NCI-H82 (cell line): ENCODE measurements around the gene SART1.
A peak's percentile ranks its signal among the peaks of the same experiment; 100 is the strongest.
"Not testable (repeated sequence)": the region's sequence is repeated elsewhere in the genome, so short reads cannot be mapped to it uniquely, and the experiment has no call there.

Experiments
- DNase-seq: peaks from one replicate; lab custom pipeline; 2025; lab: John Stamatoyannopoulos, UW

The SART1 gene

DNA sequence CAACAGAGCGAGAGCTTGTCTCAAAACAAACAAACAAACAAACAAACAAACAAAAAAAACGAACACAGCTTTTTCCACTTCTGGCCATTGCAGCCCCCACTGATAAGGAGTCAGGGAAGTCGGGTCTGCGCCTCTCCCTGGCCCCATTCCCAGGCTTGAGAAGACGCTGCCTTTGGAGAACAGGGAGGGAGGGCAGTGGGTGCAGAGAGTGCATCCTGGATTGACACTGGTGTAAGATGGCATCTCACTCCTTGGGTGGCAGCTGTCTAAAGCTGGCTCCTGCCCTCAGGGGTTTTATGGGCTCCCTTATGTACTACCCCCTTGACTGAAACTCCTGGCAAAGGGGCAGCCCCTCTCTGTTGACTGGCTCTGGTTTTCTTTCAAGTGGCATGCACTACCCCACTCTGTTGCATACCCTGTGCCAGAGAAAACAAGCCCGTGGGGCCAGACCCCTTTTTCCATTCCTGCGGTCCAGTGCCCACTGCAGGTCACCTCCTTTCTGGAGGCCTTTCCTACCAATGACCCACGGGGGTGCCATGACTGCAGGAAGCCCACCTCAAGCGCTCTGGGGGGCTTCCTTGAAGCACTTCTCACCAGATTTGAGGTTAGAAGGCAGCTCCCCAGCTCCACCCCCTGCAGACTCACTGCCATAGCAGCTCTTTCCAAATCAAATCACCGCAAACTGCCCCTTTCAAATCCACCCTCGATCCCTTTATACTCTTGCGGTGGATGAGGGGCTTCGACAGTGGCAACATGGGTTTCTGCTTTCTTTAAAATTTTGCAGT, 29.6 kb upstream of the SART1 start:
- DNase-seq: no peak

DNA sequence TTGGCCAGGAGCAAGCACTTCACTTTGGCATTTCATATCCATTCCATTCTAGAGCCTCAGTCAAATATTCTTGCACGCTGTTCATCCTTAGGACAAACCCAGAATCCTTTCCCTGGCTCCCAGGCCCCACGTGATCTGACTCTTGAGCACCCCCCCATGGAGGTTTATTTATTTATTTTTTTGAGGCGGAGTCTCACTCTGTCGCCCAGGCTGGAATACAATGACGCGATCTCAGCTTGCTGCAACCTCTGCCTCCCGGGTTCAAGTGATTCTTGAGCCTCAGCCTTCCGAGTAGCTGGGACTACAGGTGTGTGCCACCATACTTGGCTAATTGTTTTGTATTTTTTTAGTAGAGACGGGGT, 29.0 kb upstream of the SART1 start:
- DNase-seq: peak; percentile 64

DNA sequence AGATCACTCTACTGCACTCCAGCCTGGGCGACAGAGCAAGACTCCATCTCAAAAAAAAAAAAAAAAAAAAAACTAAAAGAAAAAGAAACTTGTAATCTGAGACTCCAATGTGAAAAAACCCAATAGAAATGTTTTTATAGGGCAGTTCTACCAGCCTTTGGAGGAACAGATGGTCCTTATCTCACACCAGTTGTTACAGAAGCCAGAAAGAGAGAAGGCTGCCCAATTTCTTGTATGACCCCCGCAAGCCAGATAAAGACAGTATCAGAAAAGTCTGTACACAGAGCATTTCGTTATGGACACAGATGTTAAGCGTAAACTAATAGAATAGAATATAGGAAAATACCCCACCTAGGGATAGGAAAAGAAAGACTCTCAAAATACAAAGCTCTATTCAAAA, 27.5 kb upstream of the SART1 start:
- DNase-seq: no peak

DNA sequence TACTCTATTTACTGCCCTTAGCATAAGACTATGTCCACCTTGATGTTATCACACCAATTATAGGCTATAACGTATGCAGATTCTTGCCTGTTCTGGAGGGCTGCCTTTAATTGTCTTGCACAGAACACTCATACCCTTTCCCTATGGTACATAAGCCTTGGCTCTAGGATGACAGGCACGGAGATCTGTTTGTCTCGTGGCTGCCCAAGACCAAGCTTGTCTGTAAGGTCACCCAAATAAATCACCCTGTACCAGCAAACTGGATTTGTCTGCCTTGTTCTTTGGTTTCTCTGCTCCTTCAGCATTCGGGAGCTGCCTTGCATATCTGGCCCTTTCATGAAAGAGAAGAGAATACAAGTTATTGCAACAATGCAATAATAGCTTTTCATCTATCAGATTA, 23.8 kb upstream of the SART1 start:
- DNase-seq: no peak

DNA sequence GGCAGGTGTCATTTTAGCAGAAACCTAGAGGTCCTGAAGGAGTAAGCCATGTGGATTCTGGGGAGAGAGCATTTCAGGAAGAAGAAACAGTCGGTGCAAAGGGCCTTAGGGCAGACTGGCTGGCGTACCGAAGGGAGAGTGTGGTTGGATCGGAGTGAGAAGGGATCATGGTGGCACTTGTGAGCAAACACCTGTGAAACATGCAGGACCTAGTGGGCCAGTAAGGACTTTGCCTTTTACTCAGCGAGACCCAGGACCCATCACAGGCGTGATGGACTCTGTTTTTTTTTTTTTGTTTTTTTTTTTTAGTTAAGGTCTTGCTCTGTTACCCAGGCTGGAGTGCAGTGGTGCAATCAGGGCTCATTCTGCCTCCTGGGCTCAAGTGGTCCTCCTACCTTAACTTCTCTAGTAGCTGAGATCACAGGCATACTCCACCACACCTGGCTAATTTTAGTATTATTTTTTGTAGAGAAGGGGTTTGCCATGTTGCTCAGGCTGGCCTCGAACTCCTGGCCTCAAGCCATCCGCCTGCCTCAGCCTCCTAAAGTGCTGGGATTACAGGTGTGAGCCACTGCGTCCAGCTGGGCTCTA, 19.7 kb upstream of the SART1 start:
- no peak for DNase-seq

DNA sequence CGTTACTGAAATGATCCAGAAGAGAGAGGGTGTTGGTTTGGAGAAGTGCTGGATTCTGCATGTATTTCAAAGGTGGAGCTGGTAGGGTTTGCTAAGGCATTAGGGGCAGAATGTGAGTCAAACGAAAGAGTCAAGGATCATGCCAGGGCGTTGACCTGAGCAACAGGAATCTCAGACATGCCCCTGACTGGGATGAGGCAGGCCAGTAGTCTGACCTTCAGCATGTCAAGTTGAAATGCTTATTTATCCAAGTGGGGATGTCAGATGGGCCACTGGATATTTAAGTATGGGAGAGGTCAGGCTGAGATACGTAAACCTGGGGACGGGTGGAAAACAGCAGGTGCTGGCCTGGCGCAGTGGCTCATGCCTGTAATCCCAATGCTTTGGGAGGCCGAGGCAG, 19.0 kb upstream of the SART1 start:
- no peak for DNase-seq

DNA sequence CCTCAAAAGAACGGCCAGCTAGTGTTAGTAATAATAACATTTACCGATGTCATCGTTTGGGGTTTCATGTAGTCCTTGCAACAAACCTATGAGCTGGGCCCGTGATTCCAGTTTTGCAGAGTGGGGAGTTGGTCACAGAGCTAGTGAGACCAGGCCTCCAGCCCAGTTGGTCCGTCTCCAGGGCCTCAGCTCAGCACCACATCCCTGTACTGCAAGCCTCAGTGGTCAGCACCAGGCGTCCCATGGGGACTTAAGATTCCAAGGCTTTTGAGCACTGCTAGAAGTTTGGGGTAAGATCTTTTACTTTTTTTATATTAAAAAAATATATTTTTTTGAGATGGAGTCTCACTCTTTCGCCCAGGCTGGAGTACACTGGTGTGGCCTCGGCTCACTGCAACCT, 17.3 kb upstream of the SART1 start:
- DNase-seq: no peak

DNA sequence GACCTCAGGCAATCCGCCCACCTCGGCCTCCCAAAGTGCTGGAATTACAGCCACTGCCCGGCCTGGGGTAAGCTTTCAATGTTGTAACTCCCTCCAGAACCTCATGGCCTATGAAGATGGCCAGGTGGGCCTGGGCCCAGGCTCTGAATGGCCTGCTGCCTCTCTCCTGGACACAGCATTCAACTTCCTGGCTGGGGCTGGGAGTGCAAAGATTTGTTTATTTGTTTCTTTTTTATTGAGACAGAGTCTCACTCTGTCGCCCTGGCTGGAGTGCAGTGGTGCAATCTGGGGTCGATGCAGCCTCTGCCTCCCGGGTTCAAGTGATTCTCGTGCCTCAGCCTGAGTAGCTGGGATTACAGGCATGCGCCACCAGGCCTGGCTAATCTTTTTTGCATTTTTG, 16.8 kb upstream of the SART1 start:
- no peak for DNase-seq

DNA sequence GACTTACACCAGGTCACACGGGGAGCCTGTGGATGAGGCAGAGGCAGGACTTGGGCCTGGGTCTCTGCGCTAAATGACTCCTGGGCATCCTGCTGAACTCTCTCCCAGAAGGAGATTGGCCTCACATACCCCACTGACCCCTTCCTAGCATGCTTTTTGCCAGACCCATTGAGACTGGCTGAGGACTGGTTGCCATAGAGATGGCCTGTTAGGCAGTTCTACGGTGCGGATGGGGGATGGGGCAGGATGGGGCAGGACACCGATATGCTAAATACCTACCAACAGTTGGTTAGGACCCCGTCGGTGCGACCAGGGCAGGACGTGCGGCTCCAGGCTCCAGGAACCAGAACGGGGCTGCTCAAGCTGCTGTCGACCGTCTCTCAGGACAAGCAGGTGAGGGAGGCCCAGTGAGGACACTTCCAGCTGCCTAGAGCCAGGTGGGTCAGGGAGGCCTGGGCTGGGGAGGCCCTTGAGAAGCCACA, 16.1 kb upstream of the SART1 start, which contains the start of gene TSGA10IP:
TSGA10IP (plus strand) TSS at position 51 of the 482 bp plus-strand sequence; CDS start at position 247, 196 bp downstream.
- DNase-seq: no peak

DNA sequence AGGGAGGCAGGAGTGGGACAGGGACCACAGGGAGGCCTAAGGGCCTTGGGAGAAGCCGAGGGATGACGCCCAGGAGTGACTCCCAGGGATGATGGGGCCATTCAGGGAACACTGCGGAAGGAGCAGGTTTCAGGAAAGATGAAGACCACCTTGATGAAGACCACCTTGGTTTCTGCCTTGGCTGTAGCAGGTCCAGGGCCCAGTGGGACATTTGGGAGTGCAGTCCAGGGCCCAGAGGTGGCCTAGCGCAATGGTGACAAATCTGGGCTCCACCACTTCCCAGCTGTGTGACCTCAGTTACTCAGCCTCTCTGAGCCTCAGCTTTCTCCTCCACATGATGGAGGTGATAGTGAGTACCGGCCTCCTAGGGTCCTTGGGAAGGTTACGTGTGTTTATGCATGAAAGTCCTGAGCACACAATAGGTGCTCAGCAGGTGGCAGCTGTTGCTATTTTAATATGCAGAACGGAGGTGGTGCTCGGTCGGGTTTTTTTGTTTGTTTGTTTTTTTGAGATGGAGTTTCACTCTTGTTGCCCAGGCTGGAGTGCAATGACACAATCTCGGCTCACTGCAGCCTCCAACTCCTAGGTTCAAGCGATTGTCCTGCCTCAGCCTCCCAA, 15.5 kb upstream of the SART1 start:
- DNase-seq: no peak

DNA sequence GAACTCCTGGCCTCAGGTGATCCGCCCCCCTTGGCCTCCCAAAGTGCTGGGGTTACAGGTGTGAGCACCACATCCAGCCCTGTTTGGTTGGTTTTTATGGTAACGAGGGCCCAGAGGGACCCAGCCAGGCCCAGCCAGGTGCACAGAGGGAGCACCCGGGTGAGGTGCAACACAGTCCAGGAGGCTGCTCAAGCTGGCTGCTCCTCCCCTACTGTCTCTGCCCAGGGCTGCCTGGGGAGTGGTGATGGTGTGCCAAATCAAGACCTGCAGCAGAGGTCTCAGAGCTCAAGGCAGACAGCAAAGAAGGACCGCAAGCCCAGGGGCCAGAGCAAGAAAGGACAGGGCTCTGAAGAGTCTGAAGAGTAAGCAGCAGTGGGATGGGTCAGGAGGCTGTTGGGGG, 14.9 kb upstream of the SART1 start:
- no peak for DNase-seq

DNA sequence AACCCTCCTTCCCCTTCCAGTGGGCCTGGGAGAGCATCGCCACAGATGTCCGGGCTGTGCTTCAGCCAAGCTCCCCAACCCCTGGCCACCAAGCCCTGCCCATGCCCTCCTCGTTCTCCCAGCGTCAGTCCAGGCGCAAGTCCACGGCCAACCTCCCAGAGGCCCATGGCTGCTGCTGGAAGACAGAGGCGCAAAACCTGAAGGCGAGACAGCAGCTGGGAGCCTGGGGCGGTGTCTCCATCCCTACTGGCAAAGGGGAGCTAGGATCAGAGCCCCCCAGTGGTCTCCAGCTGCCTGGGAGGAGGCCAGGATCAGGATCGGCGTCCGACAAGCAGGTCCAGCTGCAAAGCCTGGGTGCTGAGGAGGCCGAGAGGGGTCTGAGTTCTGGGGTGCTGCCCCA, 14.4 kb upstream of the SART1 start:
- DNase-seq: no peak

DNA sequence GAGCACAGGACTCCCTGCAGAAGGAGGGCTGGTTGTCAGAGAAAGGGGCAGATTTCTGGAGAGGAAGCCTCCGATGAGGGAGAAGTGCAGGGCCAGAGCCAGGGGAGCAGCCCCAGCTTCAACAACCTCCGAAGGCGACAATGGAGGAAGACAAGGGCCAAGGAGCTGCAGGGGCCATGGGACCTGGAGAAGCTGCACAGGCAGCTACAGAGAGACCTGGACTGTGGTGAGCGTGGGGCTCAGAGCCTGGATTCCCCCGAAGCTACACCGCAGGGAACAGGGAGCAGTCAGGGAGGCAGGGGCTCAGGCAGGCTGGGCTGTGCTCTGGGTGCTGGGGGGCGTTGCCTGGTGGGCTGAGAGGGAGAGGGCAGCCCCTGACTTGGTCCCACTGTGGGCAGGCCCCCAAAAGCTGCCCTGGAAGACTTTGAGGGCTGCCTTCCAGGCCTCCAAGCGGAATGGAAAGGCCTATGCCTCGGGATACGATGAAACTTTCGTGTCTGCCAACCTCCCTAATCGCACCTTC, 13.9 kb upstream of the SART1 start:
- no peak for DNase-seq

DNA sequence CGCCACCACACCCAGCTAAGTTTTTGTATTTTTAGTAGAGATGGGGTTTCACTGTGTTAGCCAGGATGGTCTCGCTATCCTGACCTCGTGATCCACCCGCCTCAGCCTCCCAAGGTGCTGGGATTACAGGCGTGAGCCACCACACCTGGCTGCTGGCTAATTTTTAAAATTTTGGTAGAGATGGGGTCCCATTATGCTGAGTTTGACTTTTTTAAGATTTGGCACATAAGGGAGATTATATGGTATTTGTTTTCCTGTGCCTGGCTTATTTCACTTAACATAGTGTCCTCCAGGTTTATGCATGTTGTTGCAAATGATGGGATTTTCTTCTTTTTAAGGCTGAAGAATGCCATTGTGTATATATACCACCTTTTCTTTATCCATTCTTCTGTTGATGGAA, 10.8 kb upstream of the SART1 start:
- DNase-seq: not testable (repeated sequence)

DNA sequence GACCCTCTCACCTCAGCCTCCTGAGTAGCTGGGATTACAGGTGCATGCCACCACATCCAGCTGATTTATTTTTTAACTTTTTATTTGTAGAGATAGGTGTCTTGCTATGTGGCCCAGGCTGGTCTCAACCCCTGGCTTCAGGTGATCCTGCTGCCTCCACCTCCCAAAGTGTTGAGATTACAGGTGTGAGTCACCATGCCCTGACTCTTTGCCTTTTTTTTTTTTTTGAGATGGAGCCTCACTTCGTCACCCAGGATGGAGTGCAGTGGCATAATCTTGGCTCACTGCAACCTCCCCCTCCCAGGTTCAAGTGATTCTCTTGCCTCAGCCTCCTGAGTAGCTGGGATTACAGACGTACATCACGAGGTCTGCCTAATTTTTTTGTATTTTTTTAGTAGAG, 9.9 kb upstream of the SART1 start:
- not testable (repeated sequence) for DNase-seq

DNA sequence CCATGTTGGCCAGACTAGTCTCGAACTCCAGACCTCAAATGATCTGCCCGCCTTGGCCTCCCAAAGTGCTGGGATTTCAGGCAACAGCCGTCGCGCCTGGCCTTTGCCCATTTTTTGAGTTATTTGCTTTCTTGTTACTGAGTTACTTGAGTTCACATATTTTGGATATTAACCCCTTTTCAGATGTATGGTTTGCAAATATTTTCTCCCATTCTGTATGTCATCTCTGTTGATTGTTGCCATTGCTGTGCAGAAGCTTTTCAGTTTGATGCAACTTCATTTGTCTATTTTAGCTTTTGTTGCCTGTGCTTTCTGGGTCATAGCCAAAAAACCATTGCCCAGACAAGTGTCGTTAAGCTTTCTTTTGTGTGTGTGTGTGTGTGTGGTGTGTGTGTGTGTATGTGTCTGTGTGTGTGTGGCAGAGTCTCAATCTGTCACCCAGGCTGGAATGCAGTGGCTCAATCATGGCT, 9.4 kb upstream of the SART1 start:
- DNase-seq: no peak

DNA sequence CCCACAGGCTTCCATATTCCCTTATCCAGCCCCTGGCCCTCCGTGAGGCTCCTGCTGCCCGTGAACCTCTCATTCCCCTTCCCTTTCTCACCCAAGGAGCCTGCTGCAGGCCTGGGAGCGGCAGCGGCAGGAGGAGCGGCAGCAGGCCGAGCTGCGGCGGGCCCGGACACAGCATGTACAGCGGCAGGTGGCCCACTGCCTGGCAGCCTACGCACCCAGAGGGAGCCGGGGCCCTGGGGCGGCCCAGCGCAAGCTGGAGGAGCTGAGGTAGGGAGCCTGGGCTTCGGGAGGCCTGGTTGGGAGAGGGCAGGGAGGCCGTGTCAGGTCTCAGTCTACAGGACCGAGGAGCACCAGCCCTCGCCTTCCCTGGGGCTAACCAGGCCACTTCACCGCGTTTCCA, 8.1 kb upstream of the SART1 start:
- no peak for DNase-seq

DNA sequence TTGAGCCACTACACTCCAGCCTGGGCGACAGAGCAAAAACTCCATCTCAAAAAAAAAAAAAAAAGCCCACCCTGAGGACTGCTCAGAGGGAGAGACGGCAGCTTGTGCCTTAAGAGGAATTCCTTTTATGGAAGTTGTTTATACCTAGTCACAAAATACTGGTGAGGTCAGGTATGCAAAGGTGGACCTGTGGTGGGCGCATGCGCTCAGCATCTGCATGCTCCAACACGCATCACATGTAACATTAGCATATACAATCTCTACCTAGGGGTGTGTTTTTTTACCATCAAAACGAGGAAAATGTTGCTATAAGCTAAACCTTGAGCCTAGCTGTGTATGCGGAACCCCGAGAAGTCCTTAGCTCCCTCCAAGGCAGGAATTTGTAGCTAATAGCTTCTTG, 6.8 kb upstream of the SART1 start:
- DNase-seq: no peak

DNA sequence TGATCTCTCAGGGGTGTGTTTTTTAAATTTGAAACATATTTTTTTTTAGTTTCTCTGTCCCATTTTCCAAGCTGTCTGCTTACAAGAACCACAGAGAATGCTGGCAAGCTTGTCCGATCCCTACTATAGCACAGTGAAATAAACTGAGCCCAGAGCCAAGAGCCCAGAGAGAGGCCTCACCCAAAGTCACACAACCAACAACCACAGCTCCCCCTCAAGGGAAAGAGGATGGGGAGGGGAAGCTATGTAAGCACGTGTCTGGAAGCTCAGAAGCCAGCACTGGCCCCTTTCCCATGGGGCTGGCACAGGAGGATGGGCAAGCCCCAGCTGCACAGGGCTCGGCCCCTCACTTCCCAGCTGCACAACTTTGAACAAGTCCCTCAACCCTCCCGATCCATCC, 3.2 kb upstream of the SART1 start:
- no peak for DNase-seq

DNA sequence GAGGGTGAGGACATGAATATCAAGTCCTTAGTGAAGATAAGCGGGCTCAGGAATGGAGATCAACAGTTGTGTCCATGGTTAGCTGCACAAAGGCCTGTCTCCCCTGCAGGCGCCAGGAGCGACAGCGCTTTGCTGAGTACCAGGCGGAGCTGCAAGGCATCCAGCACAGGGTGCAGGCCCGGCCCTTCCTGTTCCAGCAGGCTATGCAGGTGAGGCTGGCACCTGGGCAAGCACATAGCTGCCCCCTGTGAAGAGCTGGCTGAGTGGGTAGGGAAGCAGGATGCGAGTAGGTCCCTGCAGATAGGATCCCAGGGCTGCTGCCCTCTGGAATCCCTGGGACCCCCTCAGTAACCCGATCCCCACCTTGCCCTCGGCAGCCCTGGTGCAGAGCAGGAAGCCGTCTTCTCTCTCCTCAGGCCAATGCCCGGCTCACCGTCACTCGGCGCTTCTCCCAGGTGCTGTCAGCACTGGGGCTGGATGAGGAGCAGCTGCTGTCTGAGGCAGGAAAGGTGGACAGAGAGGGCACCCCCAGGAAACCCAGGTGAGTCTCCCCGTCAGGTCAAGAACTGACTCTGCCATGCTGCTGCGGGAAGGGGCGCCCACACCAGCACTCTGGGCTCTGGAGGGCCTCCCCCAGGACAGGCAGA, 2.6 kb upstream of the SART1 start:
- no peak for DNase-seq

DNA sequence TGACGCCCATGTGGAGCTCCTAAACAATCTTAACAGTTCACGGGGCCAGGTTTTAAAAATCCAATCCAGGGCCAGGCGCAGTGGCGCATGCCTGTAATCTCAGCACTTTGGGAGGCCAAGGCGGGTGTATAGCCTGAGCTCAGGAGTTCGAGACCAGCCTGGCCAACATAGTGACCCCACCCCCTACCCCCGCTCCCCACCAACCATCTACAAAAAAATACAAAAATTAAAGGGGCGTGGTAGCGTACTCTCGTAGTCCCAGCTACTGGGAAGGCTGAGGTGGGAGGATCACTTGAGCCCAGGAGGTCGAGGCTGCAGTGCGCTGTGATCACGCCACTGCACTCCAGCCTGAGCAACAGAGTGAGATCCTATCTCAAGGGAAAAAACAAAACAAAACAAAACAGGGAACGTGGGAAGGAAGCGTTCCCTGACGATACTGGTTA, 689 bp upstream of the SART1 start:
- no peak for DNase-seq

DNA sequence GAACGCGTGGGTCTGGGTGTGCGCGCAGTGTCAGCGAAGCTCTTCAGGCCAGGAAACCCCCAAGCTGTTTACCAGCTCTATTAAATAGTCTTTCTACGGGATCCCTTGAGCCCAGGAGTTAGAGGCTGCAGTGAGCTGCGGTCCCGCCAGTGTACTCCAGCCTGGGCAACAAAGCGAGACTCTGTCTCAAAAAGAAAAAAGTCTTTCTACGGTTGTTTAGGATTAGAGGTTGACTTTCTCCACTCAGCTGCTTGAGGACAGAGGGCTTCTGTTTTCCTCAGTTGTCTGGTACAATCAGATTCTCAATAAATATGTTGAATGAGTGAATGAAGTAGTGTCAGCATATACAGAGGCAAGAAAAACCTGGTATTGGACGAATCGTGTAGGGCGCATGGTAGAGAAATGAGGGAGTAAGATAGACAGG, 619 bp downstream of the SART1 start:
- no peak for DNase-seq
